GM18505 (cell line): ENCODE measurements around the gene SPAG17.

Experiments
- ATAC-seq: cut with Tn5 transposase; IDR thresholded peaks from one replicate; pipeline ENCODE4 v1.9.1; 2021; ENCODE audit not compliant: unreplicated experiment
- POLR2A ChIP-seq: IDR thresholded peaks from 4 replicates; pipeline ENCODE4 v1.6.1; 2011; ENCODE audit warnings: borderline replicate concordance; ENCODE audit not compliant: insufficient read depth, insufficient read length; ENCODE audit errors: extremely low read depth

SPAG17 gene

DNA sequence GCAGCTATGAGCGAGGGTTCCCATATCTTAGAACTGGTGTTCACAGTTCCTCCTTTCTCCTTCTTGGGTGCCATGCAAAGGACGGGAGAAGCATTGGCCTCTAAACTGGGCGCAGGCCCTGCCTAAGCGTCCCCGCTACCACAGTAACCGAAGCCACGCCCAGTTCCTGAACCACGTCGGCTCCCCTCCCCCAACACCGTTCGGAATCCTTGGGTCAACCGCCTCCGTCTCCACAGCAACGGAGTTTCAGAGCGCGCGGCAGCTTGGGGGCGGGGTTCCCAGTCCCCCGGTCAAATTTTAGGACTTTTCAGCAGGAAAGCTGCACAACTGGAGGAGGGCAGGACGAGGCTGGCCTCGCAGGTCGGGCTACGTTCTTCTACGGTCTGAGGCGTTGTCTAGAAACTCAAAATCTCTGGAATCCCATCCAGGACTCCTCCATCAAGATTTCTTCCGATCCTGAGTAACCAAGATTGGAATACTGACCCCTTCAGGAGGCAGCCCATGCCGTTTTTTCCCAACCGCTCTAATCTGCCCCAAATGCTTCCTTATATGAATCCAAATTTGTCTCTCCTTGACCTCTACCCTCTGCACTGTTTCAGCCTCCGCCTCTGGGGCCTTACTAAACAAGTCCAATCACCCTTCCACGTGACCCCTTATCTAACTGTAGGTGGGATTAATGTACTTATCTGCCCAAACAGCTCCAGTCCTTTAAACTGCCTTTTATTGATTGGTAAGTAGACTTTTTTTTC is at the start of gene SPAG17:
SPAG17 (minus strand) TSS at position 145 of the 749 bp plus-strand sequence; CDS start at position 74, 71 bp downstream.
- TF ChIP-seq POLR2A = no peak
- peak; percentile 64 for ATAC-seq

DNA sequence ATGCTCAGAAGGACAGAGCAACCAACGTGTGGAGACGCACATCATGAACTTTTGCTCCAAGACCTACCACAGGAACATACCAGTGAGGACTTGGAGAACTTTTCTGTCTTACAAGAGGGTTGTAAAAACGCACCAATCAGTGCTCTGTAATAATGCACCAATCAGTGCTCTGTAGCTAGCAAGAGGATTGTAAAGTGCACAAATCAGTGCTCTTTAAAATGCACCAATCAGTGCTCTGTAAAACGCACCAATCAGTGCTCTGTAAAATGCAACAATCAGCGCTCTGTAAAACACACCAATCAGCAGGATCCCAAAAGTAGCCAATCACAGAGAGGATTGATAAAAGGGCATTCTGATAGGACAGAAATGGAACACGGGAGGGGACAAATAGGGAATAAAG is 40.4 kb upstream of the SPAG17 start:
- no peak for TF ChIP-seq POLR2A
- no peak for ATAC-seq

DNA sequence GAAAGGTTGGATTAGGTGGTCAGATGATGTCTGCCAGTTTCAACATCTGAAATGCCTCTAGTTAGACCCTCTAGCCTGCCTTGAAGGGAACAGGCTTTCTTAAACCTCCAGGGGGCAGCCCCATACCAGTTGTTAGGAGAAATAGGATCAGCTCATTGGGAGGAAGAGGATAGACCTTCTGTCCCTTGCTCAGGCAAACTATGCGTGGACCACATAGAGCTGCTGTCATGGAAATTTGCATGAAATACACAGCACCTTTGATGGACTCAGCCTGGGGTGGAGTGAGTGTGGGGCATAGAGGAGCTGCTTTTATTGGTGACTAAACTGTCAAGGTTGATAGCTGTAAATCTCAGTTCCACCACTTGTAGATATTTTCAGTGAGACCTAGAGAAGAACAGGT is 38.4 kb upstream of the SPAG17 start:
- no peak for TF ChIP-seq POLR2A
- ATAC-seq = no peak

DNA sequence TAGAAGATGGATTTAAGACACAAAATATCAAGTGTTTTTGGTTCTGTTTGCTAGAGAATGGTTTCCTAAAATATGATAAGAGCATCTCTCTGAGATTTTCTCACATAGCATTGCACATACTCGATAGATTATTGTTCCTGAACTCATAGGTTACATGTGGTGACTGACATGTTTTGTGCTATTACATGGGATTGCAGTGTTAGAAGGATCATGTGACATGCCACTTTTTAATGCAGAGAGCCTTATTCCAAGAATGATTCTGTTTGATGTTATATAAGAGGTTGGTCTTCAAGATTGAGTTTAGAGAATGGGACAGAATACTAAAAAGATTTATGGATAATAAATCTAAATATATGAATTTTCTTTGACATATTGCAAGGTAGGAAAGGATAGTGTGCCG is 34.4 kb upstream of the SPAG17 start:
- no peak for ATAC-seq

DNA sequence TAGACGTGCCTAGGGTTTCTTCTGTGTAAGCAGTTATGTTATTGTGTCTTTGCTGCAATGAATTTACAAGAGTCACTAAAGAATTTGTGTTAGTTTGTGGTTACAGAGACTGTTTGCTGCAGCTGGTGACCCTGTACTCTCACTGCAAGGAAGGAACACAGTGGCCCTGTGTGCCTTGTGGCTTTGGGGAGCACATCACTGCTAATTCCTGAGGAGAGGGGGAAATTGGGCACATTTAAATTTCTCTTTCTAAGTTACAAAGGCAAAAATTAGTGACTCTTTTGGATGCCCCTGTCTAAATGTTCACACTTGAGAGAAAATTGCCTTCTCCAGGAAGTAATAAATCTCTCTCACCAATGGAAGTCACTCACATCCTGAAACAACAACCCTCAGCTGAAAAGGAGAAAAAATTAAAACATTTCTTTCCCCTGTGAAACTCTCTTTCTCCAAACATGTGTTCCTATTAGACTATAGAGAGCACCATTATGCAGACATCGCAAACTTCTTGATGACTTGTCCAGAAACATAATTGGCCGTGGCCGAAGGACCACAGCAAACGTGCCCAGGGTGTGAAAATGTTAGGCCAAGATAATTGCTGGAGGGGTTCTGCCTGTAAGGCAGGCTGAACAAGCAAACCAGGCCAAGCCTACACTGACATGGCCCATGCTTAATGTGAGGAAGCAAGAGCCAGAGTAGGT is 32.3 kb upstream of the SPAG17 start:
- no peak for TF ChIP-seq POLR2A
- no peak for ATAC-seq

More for the DNA sequence above, 34.4 kb upstream of the SPAG17 start:
- no peak for TF ChIP-seq POLR2A

DNA sequence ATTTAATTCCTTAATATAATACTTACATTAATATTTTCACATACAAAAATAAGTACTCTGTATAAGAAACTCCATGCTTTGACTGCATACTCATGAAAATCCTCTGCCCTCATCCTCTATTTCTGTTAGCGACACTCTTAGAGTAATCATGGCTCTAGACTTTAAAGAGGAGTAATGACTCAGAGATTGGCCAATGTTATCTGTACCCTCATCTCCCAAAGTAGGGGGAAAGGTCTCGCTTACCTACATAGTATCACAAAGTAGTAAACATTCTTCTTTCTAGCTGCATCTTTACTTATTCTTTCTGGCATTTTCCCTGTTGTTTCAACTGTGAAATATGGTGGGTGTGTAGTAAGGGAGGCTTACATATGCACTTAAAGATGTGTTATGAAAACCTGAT is 29.8 kb upstream of the SPAG17 start:
- no peak for TF ChIP-seq POLR2A
- no peak for ATAC-seq

DNA sequence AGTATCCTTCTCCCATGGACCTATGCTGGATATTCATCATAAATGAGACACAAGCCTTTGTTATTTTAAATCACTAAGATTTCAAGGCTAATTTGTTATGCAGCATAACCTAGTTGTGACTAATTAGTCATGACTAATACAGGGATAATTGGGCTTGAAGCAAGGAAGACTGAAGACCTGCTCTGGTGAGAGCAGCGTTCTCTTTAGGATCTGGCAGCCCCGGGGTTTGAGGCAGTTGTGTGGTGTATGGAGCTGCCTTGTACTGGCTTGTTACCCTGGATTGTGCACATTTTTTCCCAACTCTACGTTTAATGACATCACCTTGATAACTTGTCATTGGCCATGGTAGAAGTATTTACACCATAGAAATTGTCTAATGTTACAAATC is 25.7 kb upstream of the SPAG17 start:
- no peak for TF ChIP-seq POLR2A
- ATAC-seq = no peak

DNA sequence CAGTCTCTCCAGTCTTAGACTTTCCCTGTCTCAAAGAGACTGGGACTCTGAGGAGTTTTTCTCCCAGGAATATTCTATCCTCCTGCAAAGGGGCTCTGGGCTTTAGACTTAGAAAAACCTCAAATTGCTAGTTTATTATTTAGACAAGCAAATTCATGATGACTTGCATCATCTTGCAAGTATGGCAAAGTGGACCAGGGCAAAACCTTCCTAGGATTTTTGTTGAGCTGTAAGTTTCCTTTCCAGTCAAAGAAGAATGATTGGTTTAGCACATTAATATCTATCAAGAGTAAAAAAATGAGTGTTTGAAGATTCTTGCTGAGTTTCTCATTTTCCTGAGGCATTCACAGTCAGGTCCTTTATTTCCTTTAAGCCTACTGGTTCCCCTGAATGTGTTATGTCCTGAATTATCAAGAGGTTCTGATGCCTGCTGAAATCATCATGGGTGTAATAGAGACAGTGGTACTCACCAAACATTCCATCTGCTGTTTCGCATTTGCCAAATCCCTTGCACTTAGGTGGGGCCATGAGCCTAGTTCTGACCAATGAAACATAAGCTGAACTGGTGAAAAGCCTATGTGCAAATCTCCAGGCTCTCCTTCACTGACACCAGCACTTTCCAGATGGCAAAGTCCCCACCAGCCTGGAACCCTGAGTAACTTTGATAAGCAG is 25.2 kb upstream of the SPAG17 start:
- no peak for ATAC-seq
- TF ChIP-seq POLR2A = no peak

DNA sequence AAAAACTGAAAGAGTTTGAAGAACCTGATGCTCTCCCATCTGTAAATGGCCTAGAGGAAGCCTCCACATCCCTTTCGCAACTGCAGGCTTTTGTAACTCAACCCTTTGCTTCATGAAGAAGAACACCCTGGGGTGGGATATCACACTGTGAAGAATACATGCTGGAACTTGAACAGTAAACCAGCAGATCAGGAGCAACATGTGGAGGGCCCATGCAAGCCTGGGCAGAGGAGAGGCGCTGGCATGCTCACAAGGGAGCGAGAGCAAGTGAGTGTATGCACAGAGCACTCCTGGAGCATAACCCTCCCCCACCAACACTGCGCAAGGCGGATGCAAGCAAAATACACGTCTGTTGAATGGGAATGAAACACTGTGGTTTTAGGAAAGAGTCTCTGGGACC is 24.6 kb upstream of the SPAG17 start:
- no peak for ATAC-seq
- TF ChIP-seq POLR2A = no peak

DNA sequence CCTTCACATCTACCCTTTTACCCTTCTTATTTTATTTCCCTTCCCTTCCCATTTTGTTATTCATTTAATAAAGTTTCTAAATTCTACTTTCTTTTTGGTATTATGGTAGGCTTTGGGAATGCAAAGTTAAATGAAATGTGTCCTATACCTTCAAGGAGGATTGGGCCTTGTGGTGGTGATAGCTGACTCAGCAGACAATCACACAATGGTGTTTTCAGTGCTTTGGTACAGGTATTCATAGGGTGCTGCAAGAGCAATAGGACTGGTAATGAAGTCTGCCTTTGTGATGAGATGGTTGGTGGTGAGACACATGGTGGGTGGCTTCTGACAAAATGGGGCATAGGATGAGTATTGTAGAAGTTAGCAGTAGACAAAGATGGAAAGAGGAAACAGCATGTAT is 21.9 kb upstream of the SPAG17 start:
- no peak for TF ChIP-seq POLR2A
- no peak for ATAC-seq

DNA sequence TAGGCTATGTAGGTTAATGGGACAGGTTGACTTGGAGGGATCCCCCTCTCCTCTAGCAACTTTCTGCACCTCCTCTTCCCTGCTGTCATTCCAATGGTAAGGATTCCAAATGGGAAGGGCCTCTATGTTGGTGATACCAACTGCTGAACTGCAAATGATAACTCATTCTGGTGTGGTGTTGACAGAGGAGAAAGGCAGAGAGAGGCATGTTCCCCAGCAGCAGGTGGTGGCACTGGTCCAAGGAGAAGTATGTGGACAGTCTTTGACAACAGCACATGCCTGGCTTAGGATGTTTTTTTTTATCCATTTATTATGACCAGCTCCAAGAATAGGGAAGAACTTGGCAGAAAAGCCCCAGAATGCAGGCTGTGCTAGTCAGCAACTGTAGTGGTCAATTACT is 19.6 kb upstream of the SPAG17 start:
- ATAC-seq = no peak
- no peak for TF ChIP-seq POLR2A

DNA sequence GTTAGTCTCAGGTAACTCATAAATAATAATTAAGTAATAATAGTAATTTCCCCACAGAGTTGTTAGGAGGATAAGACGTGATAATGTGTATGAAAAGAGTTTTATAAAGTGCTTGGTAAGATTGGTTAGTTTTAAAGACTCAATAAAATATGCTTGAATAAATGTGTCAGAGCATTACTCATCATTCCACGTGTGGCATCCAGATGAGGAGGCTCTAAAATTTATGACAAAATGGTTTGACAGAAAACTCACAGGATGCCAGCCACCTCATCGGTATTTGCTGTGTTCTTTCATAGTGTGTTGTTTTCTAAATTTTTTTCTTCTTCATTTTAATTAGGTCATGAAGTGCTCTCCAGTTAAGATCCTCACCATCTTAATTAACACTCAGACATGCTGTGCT is 19.1 kb upstream of the SPAG17 start:
- TF ChIP-seq POLR2A = no peak

DNA sequence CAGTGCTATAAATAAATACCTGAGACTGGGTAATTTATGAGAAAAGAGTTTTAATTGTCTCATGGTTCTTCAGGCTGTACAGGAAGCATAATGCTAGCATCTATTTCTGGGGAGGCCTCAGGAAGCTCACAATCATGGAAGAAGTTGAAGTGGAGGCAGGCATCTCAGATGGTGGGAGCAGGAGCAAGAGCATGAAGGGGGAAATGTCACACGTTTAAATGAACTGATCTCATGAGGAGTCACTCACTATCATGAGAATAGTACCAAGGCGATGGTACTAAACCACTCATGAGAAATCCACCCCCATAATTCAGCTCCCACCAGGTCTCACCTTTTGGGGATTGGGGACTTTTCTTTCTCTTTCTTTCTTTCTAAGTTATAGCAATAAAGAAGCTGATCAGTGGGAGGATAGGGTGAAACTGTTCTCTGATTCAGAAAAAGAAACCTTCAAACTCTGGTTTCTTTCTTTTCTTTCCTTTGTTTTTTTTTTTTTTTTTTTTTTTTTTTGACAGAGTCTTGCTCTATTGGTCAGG is 17.1 kb upstream of the SPAG17 start:
- TF ChIP-seq POLR2A = no peak
- no peak for ATAC-seq

More for the DNA sequence above, 19.1 kb upstream of the SPAG17 start:
- ATAC-seq = no peak
